AG04449 (cell line): ENCODE measurements around the gene ABCG1.

Experiments
- CTCF ChIA-PET: fragments of 350-600 bp; formaldehyde crosslinking; extraction: SDS; loops from one replicate; lab custom pipeline; 2021; ENCODE audit warnings: antibody characterized with exemption; lab: Yijun Ruan, JAX
- POLR2A ChIA-PET: fragments of 400-600, 350-600 bp; formaldehyde crosslinking; extraction: SDS; loops from one replicate; lab custom pipeline; 2020; ENCODE audit warnings: antibody characterized with exemption, inconsistent platforms; lab: Yijun Ruan, JAX
- DNase-seq: peaks from one replicate; pipeline ENCODE4 v3.0.0-alpha.2; 2010; ENCODE audit warnings: low read depth, low spot score
- H3K4me3 ChIP-seq: 2 replicates; pipeline ENCODE4 v1.5.1; 2011; ENCODE audit warnings: low read depth, mild to moderate bottlenecking, control low read depth, low read length
- CTCF ChIP-seq: IDR thresholded peaks from one replicate; pipeline ENCODE4 v1.5.1; 2011; ENCODE audit warnings: mild to moderate bottlenecking, moderate library complexity, low read length, control low read depth, inconsistent platforms; ENCODE audit not compliant: insufficient read depth; ENCODE audit errors: missing control alignments

Gene ABCG1

GRCh38 chr21:42282715-42283114 lies 63.8 kb downstream of the ABCG1 start:
- TF ChIP-seq CTCF = no peak
- ChIA-PET POLR2A (no interaction called here), CTCF (no interaction called here)
- no peak overlapping the region for H3K4me3 ChIP-seq
- DNase-seq = no peak

GRCh38 chr21:42285569-42286245 lies 66.8 kb downstream of the ABCG1 start:
- ChIA-PET CTCF (interaction anchor here (0.6 to 1.1 kb wide), 2 partner anchors 24 to 45 kb away, joined by 3 read pairs; no protein-coding TSS in a partner anchor), POLR2A (interaction anchor here (0.7 kb wide), 1 partner anchor 10 kb away, joined by 3 read pairs; no protein-coding TSS in a partner anchor)
- no peak for DNase-seq
- H3K4me3 ChIP-seq = no peak overlapping the region
- no peak for TF ChIP-seq CTCF

- no peak for TF ChIP-seq CTCF
- H3K4me3 ChIP-seq = no peak overlapping the region
- no peak for DNase-seq
- ChIA-PET POLR2A (no interaction called here), CTCF (interaction anchor here (1.1 kb wide), 1 partner anchor 24 kb away, joined by 3 read pairs; no protein-coding TSS in a partner anchor)
Observed at GRCh38 chr21:42286416-42286815, 67.5 kb downstream of the ABCG1 start.

GRCh38 chr21:42287193-42288083 lies 68.5 kb downstream of the ABCG1 start:
- DNase-seq = no peak
- ChIA-PET CTCF (no interaction called here), POLR2A (no interaction called here)
- no peak overlapping the region for H3K4me3 ChIP-seq
- TF ChIP-seq CTCF = no peak

GRCh38 chr21:42288962-42289361 lies 70.0 kb downstream of the ABCG1 start:
- TF ChIP-seq CTCF = no peak
- CTCF ChIA-PET = no interaction called here
- no peak overlapping the region for H3K4me3 ChIP-seq

GRCh38 chr21:42289926-42290325 lies 71.0 kb downstream of the ABCG1 start:
- POLR2A ChIA-PET = no interaction called here

More at GRCh38 chr21:42288962-42289361, 70.0 kb downstream of the ABCG1 start:
- POLR2A ChIA-PET = no interaction called here
- DNase-seq = no peak

More at GRCh38 chr21:42289926-42290325, 71.0 kb downstream of the ABCG1 start:
- TF ChIP-seq CTCF = no peak
- H3K4me3 ChIP-seq = no peak overlapping the region
- CTCF ChIA-PET = no interaction called here
- no peak for DNase-seq
